GM23338 (cell line): ENCODE results near the gene MBNL3. TPM values are rescaled to one million over a fixed set of nuclear protein-coding genes. Genes with fewer than 3 reads are reported as not detected.
A peak's percentile ranks its signal among the peaks of the same experiment; 100 is the strongest.

Experiments
- ATAC-seq: fragments of 200-7000 bp; cut with Tn5 transposase; 3 replicates; pipeline ENCODE4 v1.9.1; 2020
- DNase-seq: peaks from one replicate; pipeline ENCODE4 v3.0.0-alpha.2; 2015; ENCODE audit warnings: low spot score
- H2AFZ ChIP-seq: fragments of 200-600 bp; sonication (generic); 2 replicates; pipeline ENCODE4 v1.8.0; 2016; ENCODE audit warnings: antibody characterized with exemption, mild to moderate bottlenecking, moderate library complexity
- H3F3A ChIP-seq: fragments of 200-600 bp; sonication (generic); replicated peaks from 2 replicates; pipeline ENCODE4 v1.8.0; 2017; ENCODE audit warnings: antibody characterized with exemption, mixed run types, low read depth
- H3K27ac ChIP-seq: fragments of 200-600 bp; sonication (generic); 2 replicates; pipeline ENCODE4 v1.6.1; 2016; ENCODE audit warnings: low read depth
- H3K27me3 ChIP-seq: fragments of 200-600 bp; sonication (generic); 2 replicates; pipeline ENCODE4 v1.8.0; 2016; ENCODE audit warnings: mild to moderate bottlenecking, mixed run types, moderate library complexity; ENCODE audit not compliant: insufficient read depth
- H3K36me3 ChIP-seq: fragments of 200-600 bp; sonication (generic); 2 replicates; pipeline ENCODE4 v1.8.0; 2016; ENCODE audit warnings: mild to moderate bottlenecking; ENCODE audit not compliant: insufficient read depth
- H3K4me1 ChIP-seq: fragments of 200-600 bp; sonication (generic); 2 replicates; pipeline ENCODE4 v1.8.0; 2016; ENCODE audit warnings: mild to moderate bottlenecking, moderate library complexity; ENCODE audit not compliant: insufficient read depth
- H3K4me2 ChIP-seq: fragments of 200-600 bp; sonication (generic); 2 replicates; pipeline ENCODE4 v1.7.1; 2017; ENCODE audit warnings: mixed run types
- H3K4me3 ChIP-seq: fragments of 200-600 bp; sonication (generic); 2 replicates; pipeline ENCODE4 v1.6.1; 2016; ENCODE audit warnings: mixed run types
- H3K79me2 ChIP-seq: fragments of 200-600 bp; sonication (generic); replicated peaks from 2 replicates; pipeline ENCODE4 v1.8.0; 2017; ENCODE audit warnings: mild to moderate bottlenecking; ENCODE audit not compliant: insufficient read depth
- H3K9me2 ChIP-seq: fragments of 200-600 bp; sonication (generic); 2 replicates; pipeline ENCODE4 v1.8.0; 2017; ENCODE audit not compliant: insufficient read depth
- H4K20me1 ChIP-seq: fragments of 200-600 bp; sonication (generic); replicated peaks from 2 replicates; pipeline ENCODE4 v1.8.0; 2017; ENCODE audit warnings: mild to moderate bottlenecking; ENCODE audit not compliant: insufficient read depth
- H3K27ac Mint-ChIP-seq: 2 replicates; pipeline ENCODE4 v1.8.0; 2020; ENCODE audit warnings: inconsistent platforms, mild to moderate bottlenecking, moderate library complexity, mixed read lengths
- H3K27me3 Mint-ChIP-seq: 3 replicates; pipeline ENCODE4 v1.8.0; 2022; ENCODE audit warnings: low read depth, mild to moderate bottlenecking, moderate library complexity, mixed read lengths, inconsistent platforms; ENCODE audit not compliant: insufficient read depth, poor library complexity
- H3K36me3 Mint-ChIP-seq: 3 replicates; pipeline ENCODE4 v1.8.0; 2021; ENCODE audit warnings: low read depth, mild to moderate bottlenecking, inconsistent platforms, moderate library complexity, mixed read lengths
- H3K4me1 Mint-ChIP-seq: 3 replicates; pipeline ENCODE4 v1.8.0; 2020; ENCODE audit warnings: mild to moderate bottlenecking, inconsistent platforms, mixed read lengths
- H3K4me3 Mint-ChIP-seq: 3 replicates; pipeline ENCODE4 v1.8.0; 2021; ENCODE audit warnings: moderate library complexity, mild to moderate bottlenecking, inconsistent platforms, mixed read lengths
- H3K9me3 Mint-ChIP-seq: 3 replicates; pipeline ENCODE4 v1.8.0; 2020; ENCODE audit warnings: moderate library complexity, mild to moderate bottlenecking, inconsistent platforms, mixed read lengths
- CREB1 ChIP-seq: fragments of 250-450 bp; sonication (Bioruptor Pico); IDR thresholded peaks from 2 replicates; pipeline ENCODE4 v1.5.0; 2020; ENCODE audit warnings: low read depth, mild to moderate bottlenecking, moderate library complexity
- EZH2 ChIP-seq: fragments of 200-600 bp; sonication (generic); IDR thresholded peaks from one replicate; pipeline ENCODE4 v1.8.0; 2017; ENCODE audit warnings: antibody characterized with exemption, mild to moderate bottlenecking, low read depth; ENCODE audit not compliant: unreplicated experiment
- EZH2phosphoT487 ChIP-seq: fragments of 200-600 bp; sonication (generic); IDR thresholded peaks from one replicate; pipeline ENCODE4 v1.8.1; 2018; ENCODE audit warnings: antibody characterized with exemption; ENCODE audit not compliant: unreplicated experiment
- JUNB ChIP-seq: IDR thresholded peaks from one replicate; pipeline ENCODE4 v1.6.1; 2016; ENCODE audit warnings: antibody characterized with exemption; ENCODE audit not compliant: unreplicated experiment
- NANOG ChIP-seq: IDR thresholded peaks from 2 replicates; pipeline ENCODE4 v1.6.1; 2016; ENCODE audit warnings: antibody characterized with exemption, borderline replicate concordance
- POLR2AphosphoS5 ChIP-seq: IDR thresholded peaks from 2 replicates; pipeline ENCODE4 v1.6.1; 2016; ENCODE audit warnings: antibody characterized with exemption, low read depth
- STAT1 ChIP-seq: IDR thresholded peaks from one replicate; pipeline ENCODE4 v1.6.1; 2016; ENCODE audit warnings: antibody characterized with exemption; ENCODE audit not compliant: unreplicated experiment
- ZNF114 ChIP-seq: fragments of 250-450 bp; sonication (Bioruptor Pico); IDR thresholded peaks from 2 replicates; pipeline ENCODE4 v1.5.0; 2020; ENCODE audit warnings: mild to moderate bottlenecking, moderate library complexity
- ZNF331 ChIP-seq: fragments of 250-450 bp; sonication (Bioruptor Pico); IDR thresholded peaks from 2 replicates; pipeline ENCODE4 v1.5.0; 2020; ENCODE audit warnings: low read depth, mild to moderate bottlenecking, moderate library complexity
- polyA plus RNA-seq: library from polyadenylated mRNA; unstranded; fragments of >200 nt; fragmentation: Nextera tagmentation; extraction: Ambion mirVana; gene quantifications from 2 replicates; pipeline ENCODE4 v1.2.1, GENCODE V29; 2016
- total RNA-seq: library from RNA; depleted of rRNA; stranded (reverse); fragments of >200 nt; shearing (Covaris generic); gene quantifications from 2 replicates; pipeline ENCODE4 v1.2.3, GENCODE V29; 2014
- TF ChIP-seq, protein P1 (sequence below): fragments of 250-450 bp; sonication (Bioruptor Pico); IDR thresholded peaks from 2 replicates; pipeline ENCODE4 v1.5.0; 2020; ENCODE audit warnings: mild to moderate bottlenecking, moderate library complexity
- TF ChIP-seq, protein P2 (sequence below), 2 experiments: fragments of 200-600 bp in 1 of 2; sonication (generic) in 1 of 2; conservative IDR thresholded peaks; 2 replicates each; pipeline versions ENCODE4 v1.5.1 to v1.6.1; 2016 to 2017; ENCODE audit warnings: antibody characterized with exemption in 2 of 2, low read depth in 2 of 2, mild to moderate bottlenecking in 2 of 2, moderate library complexity in 1 of 2
- TF ChIP-seq, protein P3 (sequence below): IDR thresholded peaks from one replicate; pipeline ENCODE4 v1.6.1; 2018; ENCODE audit warnings: antibody characterized with exemption; ENCODE audit not compliant: unreplicated experiment
- TF ChIP-seq, protein P4 (sequence below): IDR thresholded peaks from 2 replicates; pipeline ENCODE4 v1.6.1; 2016; ENCODE audit warnings: antibody characterized with exemption

Gene MBNL3
- total and polyA plus RNA-seq, 2 experiments from 2014 or later, result 2.3 to 2.4 TPM

DNA sequence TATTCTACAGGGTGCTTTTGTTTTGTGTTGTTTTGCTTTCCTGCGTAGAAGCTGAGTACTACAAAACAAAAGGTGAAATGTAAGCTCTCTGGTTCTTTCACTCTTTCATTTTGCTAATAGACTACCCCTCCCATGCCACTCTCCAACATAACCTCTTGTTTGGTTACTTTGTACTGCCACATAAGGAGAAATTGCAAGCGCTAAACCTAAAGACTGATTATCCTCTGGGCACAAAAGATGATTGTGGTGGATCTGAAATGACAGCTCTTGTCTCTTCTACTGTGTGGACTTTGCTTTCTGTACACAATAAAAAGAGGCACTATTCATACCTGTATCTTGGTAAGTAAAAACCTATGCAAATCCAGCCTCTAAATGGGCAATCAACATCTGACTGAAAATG lies 5.3 kb downstream of the MBNL3 start:
- Histone ChIP-seq H3K79me2 (no peaks in the 10 kb centered on the region), H3K4me2 (peak overlapping the region; percentile 32; the same call in 1 of the 2 replicates), H3K27me3 (peaks cover 12% of the 10 kb centered on the region), H3K4me1 (peaks cover 52% of the 10 kb centered on the region), H3K9me2 (no peaks in the 10 kb centered on the region), H3F3A (no peaks in the 10 kb centered on the region), H3K4me3 (no peak overlapping the region), H4K20me1 (no peaks in the 10 kb centered on the region), H3K27ac (no peak overlapping the region), H2AFZ (no peak overlapping the region), H3K36me3 (no peaks in the 10 kb centered on the region)
- Mint-ChIP-seq H3K4me3 (no peak overlapping the region), H3K4me1 (peaks cover 59% of the 10 kb centered on the region), H3K36me3 (no peaks in the 10 kb centered on the region), H3K27me3 (peaks cover 3% of the 10 kb centered on the region), H3K27ac (no peak overlapping the region), H3K9me3 (no peaks in the 10 kb centered on the region)
- no peak for ATAC-seq
- TF ChIP-seq CREB1 (CRISPR knock-in tag) (no peak), EZH2 (no peak), POLR2AphosphoS5 (no peak), JUNB (no peak), ZNF114 (CRISPR knock-in tag) (no peak), EZH2phosphoT487 (no peak), STAT1 (no peak), NANOG (no peak), ZNF331 (no peak)
- TF ChIP-seq, protein P1, sequence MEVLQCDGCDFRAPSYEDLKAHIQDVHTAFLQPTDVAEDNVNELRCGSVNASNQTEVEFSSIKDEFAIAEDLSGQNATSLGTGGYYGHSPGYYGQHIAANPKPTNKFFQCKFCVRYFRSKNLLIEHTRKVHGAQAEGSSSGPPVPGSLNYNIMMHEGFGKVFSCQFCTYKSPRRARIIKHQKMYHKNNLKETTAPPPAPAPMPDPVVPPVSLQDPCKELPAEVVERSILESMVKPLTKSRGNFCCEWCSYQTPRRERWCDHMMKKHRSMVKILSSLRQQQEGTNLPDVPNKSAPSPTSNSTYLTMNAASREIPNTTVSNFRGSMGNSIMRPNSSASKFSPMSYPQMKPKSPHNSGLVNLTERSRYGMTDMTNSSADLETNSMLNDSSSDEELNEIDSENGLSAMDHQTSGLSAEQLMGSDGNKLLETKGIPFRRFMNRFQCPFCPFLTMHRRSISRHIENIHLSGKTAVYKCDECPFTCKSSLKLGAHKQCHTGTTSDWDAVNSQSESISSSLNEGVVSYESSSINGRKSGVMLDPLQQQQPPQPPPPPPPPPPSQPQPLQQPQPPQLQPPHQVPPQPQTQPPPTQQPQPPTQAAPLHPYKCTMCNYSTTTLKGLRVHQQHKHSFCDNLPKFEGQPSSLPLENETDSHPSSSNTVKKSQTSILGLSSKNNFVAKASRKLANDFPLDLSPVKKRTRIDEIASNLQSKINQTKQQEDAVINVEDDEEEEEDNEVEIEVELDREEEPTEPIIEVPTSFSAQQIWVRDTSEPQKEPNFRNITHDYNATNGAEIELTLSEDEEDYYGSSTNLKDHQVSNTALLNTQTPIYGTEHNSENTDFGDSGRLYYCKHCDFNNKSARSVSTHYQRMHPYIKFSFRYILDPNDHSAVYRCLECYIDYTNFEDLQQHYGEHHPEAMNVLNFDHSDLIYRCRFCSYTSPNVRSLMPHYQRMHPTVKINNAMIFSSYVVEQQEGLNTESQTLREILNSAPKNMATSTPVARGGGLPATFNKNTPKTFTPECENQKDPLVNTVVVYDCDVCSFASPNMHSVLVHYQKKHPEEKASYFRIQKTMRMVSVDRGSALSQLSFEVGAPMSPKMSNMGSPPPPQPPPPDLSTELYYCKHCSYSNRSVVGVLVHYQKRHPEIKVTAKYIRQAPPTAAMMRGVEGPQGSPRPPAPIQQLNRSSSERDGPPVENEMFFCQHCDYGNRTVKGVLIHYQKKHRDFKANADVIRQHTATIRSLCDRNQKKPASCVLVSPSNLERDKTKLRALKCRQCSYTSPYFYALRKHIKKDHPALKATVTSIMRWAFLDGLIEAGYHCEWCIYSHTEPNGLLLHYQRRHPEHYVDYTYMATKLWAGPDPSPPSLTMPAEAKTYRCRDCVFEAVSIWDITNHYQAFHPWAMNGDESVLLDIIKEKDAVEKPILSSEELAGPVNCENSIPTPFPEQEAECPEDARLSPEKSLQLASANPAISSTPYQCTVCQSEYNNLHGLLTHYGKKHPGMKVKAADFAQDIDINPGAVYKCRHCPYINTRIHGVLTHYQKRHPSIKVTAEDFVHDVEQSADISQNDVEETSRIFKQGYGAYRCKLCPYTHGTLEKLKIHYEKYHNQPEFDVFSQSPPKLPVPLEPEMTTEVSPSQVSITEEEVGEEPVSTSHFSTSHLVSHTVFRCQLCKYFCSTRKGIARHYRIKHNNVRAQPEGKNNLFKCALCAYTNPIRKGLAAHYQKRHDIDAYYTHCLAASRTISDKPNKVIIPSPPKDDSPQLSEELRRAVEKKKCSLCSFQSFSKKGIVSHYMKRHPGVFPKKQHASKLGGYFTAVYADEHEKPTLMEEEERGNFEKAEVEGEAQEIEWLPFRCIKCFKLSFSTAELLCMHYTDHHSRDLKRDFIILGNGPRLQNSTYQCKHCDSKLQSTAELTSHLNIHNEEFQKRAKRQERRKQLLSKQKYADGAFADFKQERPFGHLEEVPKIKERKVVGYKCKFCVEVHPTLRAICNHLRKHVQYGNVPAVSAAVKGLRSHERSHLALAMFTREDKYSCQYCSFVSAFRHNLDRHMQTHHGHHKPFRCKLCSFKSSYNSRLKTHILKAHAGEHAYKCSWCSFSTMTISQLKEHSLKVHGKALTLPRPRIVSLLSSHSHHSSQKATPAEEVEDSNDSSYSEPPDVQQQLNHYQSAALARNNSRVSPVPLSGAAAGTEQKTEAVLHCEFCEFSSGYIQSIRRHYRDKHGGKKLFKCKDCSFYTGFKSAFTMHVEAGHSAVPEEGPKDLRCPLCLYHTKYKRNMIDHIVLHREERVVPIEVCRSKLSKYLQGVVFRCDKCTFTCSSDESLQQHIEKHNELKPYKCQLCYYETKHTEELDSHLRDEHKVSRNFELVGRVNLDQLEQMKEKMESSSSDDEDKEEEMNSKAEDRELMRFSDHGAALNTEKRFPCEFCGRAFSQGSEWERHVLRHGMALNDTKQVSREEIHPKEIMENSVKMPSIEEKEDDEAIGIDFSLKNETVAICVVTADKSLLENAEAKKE, result no peak
- TF ChIP-seq, protein P2, sequence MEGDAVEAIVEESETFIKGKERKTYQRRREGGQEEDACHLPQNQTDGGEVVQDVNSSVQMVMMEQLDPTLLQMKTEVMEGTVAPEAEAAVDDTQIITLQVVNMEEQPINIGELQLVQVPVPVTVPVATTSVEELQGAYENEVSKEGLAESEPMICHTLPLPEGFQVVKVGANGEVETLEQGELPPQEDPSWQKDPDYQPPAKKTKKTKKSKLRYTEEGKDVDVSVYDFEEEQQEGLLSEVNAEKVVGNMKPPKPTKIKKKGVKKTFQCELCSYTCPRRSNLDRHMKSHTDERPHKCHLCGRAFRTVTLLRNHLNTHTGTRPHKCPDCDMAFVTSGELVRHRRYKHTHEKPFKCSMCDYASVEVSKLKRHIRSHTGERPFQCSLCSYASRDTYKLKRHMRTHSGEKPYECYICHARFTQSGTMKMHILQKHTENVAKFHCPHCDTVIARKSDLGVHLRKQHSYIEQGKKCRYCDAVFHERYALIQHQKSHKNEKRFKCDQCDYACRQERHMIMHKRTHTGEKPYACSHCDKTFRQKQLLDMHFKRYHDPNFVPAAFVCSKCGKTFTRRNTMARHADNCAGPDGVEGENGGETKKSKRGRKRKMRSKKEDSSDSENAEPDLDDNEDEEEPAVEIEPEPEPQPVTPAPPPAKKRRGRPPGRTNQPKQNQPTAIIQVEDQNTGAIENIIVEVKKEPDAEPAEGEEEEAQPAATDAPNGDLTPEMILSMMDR (conservative IDR thresholded peaks at IDR 0.05; ENCODE audit: low read depth in 2 of 2), result no peak
- TF ChIP-seq, protein P3, sequence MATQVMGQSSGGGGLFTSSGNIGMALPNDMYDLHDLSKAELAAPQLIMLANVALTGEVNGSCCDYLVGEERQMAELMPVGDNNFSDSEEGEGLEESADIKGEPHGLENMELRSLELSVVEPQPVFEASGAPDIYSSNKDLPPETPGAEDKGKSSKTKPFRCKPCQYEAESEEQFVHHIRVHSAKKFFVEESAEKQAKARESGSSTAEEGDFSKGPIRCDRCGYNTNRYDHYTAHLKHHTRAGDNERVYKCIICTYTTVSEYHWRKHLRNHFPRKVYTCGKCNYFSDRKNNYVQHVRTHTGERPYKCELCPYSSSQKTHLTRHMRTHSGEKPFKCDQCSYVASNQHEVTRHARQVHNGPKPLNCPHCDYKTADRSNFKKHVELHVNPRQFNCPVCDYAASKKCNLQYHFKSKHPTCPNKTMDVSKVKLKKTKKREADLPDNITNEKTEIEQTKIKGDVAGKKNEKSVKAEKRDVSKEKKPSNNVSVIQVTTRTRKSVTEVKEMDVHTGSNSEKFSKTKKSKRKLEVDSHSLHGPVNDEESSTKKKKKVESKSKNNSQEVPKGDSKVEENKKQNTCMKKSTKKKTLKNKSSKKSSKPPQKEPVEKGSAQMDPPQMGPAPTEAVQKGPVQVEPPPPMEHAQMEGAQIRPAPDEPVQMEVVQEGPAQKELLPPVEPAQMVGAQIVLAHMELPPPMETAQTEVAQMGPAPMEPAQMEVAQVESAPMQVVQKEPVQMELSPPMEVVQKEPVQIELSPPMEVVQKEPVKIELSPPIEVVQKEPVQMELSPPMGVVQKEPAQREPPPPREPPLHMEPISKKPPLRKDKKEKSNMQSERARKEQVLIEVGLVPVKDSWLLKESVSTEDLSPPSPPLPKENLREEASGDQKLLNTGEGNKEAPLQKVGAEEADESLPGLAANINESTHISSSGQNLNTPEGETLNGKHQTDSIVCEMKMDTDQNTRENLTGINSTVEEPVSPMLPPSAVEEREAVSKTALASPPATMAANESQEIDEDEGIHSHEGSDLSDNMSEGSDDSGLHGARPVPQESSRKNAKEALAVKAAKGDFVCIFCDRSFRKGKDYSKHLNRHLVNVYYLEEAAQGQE, result no peak
- TF ChIP-seq, protein P4, sequence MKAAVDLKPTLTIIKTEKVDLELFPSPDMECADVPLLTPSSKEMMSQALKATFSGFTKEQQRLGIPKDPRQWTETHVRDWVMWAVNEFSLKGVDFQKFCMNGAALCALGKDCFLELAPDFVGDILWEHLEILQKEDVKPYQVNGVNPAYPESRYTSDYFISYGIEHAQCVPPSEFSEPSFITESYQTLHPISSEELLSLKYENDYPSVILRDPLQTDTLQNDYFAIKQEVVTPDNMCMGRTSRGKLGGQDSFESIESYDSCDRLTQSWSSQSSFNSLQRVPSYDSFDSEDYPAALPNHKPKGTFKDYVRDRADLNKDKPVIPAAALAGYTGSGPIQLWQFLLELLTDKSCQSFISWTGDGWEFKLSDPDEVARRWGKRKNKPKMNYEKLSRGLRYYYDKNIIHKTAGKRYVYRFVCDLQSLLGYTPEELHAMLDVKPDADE, result no peak
- no peak for DNase-seq
